Measurements from ENCODE around the gene MANEAL.
A peak's percentile ranks its signal among the peaks of the same experiment; 100 is the strongest.

Gene MANEAL

DNA sequence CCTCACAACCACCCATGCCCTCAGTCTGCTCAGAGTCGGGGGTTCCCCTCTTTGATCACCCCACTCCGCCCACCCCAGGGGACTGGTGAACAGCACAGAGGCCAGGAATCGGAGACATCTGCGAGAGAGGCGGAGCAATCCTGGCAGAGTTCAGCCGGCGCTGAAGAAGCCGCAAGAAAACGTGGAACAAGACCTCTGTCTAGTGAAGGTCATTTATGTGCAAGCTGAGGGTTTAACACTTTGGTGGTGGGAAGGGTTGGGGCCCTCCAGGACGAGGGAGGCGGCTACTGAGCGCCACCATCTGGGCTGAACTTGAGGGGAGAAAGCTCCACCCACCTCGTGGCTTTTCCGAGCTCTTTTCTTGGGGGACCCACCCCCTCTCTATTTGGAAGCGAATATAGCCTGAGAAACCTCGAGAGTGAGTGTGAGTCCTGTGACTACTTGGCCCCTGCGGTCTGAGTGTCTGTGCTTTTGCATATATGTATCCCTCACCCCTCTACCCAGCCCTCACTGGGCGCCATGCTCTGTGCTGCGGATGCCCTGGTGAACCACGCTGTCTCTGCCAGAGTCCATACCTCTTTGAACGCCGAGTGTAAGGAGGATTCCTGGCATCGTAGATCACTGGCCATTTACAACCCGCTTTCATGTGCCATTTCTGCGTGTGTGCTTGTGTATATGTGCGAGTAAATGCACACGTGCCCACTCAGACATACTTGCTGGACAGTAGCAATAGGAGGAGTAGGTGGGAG is 27.6 kb upstream of the MANEAL start (continued):
- TF ChIP-seq ZNF704 (tag by site-specific recombination; IDR thresholded peaks at IDR 0.05) = no peak
- TF ChIP-seq ZFP37 (tag by site-specific recombination; IDR thresholded peaks at IDR 0.05) = no peak
- TF ChIP-seq ZNF2 (tag by site-specific recombination; IDR thresholded peaks at IDR 0.05) = no peak
- no peak for TF ChIP-seq ZNF37A (tag by site-specific recombination; IDR thresholded peaks at IDR 0.05)
- no peak for TF ChIP-seq ZNF311 (tag by site-specific recombination; IDR thresholded peaks at IDR 0.05; ENCODE audit: borderline replicate concordance)
- TF ChIP-seq ZNF529 (tag by site-specific recombination; IDR thresholded peaks at IDR 0.05; ENCODE audit: insufficient replicate concordance) = no peak
- TF ChIP-seq, protein P1, sequence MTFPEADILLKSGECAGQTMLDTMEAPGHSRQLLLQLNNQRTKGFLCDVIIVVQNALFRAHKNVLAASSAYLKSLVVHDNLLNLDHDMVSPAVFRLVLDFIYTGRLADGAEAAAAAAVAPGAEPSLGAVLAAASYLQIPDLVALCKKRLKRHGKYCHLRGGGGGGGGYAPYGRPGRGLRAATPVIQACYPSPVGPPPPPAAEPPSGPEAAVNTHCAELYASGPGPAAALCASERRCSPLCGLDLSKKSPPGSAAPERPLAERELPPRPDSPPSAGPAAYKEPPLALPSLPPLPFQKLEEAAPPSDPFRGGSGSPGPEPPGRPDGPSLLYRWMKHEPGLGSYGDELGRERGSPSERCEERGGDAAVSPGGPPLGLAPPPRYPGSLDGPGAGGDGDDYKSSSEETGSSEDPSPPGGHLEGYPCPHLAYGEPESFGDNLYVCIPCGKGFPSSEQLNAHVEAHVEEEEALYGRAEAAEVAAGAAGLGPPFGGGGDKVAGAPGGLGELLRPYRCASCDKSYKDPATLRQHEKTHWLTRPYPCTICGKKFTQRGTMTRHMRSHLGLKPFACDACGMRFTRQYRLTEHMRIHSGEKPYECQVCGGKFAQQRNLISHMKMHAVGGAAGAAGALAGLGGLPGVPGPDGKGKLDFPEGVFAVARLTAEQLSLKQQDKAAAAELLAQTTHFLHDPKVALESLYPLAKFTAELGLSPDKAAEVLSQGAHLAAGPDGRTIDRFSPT (tag by site-specific recombination; IDR thresholded peaks at IDR 0.05) = no peak
- no peak for TF ChIP-seq ZNF114 (tag by site-specific recombination; IDR thresholded peaks at IDR 0.05)
- no peak for TF ChIP-seq BCL11B (tag by site-specific recombination; IDR thresholded peaks at IDR 0.05; ENCODE audit: low read depth)
- TF ChIP-seq, protein P2, sequence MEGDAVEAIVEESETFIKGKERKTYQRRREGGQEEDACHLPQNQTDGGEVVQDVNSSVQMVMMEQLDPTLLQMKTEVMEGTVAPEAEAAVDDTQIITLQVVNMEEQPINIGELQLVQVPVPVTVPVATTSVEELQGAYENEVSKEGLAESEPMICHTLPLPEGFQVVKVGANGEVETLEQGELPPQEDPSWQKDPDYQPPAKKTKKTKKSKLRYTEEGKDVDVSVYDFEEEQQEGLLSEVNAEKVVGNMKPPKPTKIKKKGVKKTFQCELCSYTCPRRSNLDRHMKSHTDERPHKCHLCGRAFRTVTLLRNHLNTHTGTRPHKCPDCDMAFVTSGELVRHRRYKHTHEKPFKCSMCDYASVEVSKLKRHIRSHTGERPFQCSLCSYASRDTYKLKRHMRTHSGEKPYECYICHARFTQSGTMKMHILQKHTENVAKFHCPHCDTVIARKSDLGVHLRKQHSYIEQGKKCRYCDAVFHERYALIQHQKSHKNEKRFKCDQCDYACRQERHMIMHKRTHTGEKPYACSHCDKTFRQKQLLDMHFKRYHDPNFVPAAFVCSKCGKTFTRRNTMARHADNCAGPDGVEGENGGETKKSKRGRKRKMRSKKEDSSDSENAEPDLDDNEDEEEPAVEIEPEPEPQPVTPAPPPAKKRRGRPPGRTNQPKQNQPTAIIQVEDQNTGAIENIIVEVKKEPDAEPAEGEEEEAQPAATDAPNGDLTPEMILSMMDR (tag by site-specific recombination; IDR thresholded peaks at IDR 0.05) = 0 out of 2 replicates have a peak, but pooled peaks have one; percentile 10
- TF ChIP-seq ZBTB8A (tag by site-specific recombination; IDR thresholded peaks at IDR 0.05) = no peak
- TF ChIP-seq ZSCAN4 (tag by site-specific recombination; IDR thresholded peaks at IDR 0.05) = peak; percentile 17; the same call in 1 of the 2 replicates
- TF ChIP-seq ZNF701 (tag by site-specific recombination; IDR thresholded peaks at IDR 0.05) = no peak
- TF ChIP-seq MEIS1 (CRISPR knock-in tag; IDR thresholded peaks at IDR 0.05; ENCODE audit: borderline replicate concordance) = no peak
- peak; percentile 72 for TF ChIP-seq ZBTB17 (tag by site-specific recombination; IDR thresholded peaks at IDR 0.05)
- TF ChIP-seq ZNF398 (tag by site-specific recombination; IDR thresholded peaks at IDR 0.05) = no peak
- TF ChIP-seq ZXDB (tag by site-specific recombination; IDR thresholded peaks at IDR 0.05) = no peak
- no peak for TF ChIP-seq SCRT1 (tag by site-specific recombination; IDR thresholded peaks at IDR 0.05; ENCODE audit: borderline replicate concordance)
- TF ChIP-seq REPIN1 (tag by site-specific recombination; IDR thresholded peaks at IDR 0.05; ENCODE audit: low read depth) = no peak
- TF ChIP-seq, protein P3, sequence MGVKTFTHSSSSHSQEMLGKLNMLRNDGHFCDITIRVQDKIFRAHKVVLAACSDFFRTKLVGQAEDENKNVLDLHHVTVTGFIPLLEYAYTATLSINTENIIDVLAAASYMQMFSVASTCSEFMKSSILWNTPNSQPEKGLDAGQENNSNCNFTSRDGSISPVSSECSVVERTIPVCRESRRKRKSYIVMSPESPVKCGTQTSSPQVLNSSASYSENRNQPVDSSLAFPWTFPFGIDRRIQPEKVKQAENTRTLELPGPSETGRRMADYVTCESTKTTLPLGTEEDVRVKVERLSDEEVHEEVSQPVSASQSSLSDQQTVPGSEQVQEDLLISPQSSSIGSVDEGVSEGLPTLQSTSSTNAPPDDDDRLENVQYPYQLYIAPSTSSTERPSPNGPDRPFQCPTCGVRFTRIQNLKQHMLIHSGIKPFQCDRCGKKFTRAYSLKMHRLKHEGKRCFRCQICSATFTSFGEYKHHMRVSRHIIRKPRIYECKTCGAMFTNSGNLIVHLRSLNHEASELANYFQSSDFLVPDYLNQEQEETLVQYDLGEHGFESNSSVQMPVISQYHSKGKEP (tag by site-specific recombination; IDR thresholded peaks at IDR 0.05) = no peak
- TF ChIP-seq, protein P4, sequence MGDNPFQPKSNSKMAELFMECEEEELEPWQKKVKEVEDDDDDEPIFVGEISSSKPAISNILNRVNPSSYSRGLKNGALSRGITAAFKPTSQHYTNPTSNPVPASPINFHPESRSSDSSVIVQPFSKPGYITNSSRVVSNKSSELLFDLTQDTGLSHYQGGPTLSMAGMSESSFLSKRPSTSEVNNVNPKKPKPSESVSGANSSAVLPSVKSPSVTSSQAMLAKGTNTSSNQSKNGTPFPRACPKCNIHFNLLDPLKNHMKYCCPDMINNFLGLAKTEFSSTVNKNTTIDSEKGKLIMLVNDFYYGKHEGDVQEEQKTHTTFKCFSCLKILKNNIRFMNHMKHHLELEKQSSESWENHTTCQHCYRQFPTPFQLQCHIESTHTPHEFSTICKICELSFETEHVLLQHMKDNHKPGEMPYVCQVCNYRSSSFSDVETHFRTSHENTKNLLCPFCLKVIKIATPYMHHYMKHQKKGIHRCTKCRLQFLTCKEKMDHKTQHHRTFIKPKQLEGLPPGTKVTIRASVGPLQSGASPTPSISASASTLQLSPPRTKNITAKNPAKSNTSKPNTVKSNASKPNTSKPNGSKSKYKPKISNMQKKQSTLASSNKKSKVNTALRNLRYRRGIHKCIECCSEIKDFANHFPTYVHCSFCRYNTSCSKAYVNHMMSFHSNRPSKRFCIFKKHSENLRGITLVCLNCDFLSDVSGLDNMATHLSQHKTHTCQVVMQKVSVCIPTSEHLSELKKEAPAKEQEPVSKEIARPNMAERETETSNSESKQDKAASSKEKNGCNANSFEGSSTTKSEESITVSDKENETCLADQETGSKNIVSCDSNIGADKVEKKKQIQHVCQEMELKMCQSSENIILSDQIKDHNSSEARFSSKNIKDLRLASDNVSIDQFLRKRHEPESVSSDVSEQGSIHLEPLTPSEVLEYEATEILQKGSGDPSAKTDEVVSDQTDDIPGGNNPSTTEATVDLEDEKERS (tag by site-specific recombination; IDR thresholded peaks at IDR 0.05) = no peak
- no peak for TF ChIP-seq ZNF175 (tag by site-specific recombination; IDR thresholded peaks at IDR 0.05)
- TF ChIP-seq ZNF639 (tag by site-specific recombination; IDR thresholded peaks at IDR 0.05) = no peak
- no peak for TF ChIP-seq ZNF530 (tag by site-specific recombination; IDR thresholded peaks at IDR 0.05; ENCODE audit: low read depth)
- TF ChIP-seq WT1 (tag by site-specific recombination; IDR thresholded peaks at IDR 0.05) = no peak
